ENCODE results near the gene SKOR2.
A peak's percentile ranks its signal among the peaks of the same experiment; 100 is the strongest.
"Not testable (repeated sequence)": the region's sequence is repeated elsewhere in the genome, so short reads cannot be mapped to it uniquely, and the experiment has no call there.

Gene SKOR2

GRCh38 chr18:47195961-47196360 is 55.5 kb downstream of the SKOR2 start:
- DNase-seq, result not testable (repeated sequence)

- DNase-seq, result no peak
Observed at GRCh38 chr18:47191961-47192360, 59.5 kb downstream of the SKOR2 start.

GRCh38 chr18:47187721-47188120 is 63.7 kb downstream of the SKOR2 start:
- no peak for DNase-seq

- DNase-seq, result no peak
Observed at GRCh38 chr18:47184419-47185050, 66.9 kb downstream of the SKOR2 start.

- not testable (repeated sequence) for DNase-seq
Observed at GRCh38 chr18:47182156-47182555, 69.3 kb downstream of the SKOR2 start.

GRCh38 chr18:47180765-47181164 is 70.7 kb downstream of the SKOR2 start:
- no peak for DNase-seq

- DNase-seq, result no peak
Observed at GRCh38 chr18:47179520-47179919, 71.9 kb downstream of the SKOR2 start.

- peak; percentile 84 for DNase-seq
Observed at GRCh38 chr18:47175898-47176575, 75.4 kb downstream of the SKOR2 start, which contains the start of gene IER3IP1. IER3IP1 (minus strand) TSS chr18:47176364; CDS start chr18:47176277, 87 bp downstream.

- DNase-seq, result no peak
Observed at GRCh38 chr18:47175283-47175897, 76.1 kb downstream of the SKOR2 start.

GRCh38 chr18:47174545-47175116 is 76.8 kb downstream of the SKOR2 start:
- no peak for DNase-seq

GRCh38 chr18:47172476-47172875 is 79.0 kb downstream of the SKOR2 start:
- DNase-seq, result no peak

- no peak for DNase-seq
Observed at GRCh38 chr18:47168913-47169312, 82.5 kb downstream of the SKOR2 start.

- DNase-seq, result no peak
Observed at GRCh38 chr18:47168509-47168908, 83.0 kb downstream of the SKOR2 start.

- no peak for DNase-seq
Observed at GRCh38 chr18:47166294-47166693, 85.2 kb downstream of the SKOR2 start.

- no peak for DNase-seq
Observed at GRCh38 chr18:47163241-47163640, 88.2 kb downstream of the SKOR2 start.

- no peak for DNase-seq
Observed at GRCh38 chr18:47160256-47160655, 91.2 kb downstream of the SKOR2 start.

GRCh38 chr18:47158404-47158803 is 93.1 kb downstream of the SKOR2 start:
- not testable (repeated sequence) for DNase-seq
